Ascending aorta (tissue), 2 donors: ENCODE results near the gene MT1H. TPM values are rescaled to one million over a fixed set of nuclear protein-coding genes. Genes with fewer than 3 reads are reported as not detected.
"Not testable (repeated sequence)": the region's sequence is repeated elsewhere in the genome, so short reads cannot be mapped to it uniquely, and the experiment has no call there.

Experiments
- DNase-seq, 2 donors: peaks; one replicate each; pipeline ENCODE4 v3.0.0-alpha.2; 2019; ENCODE audit warnings: low spot score in 2 of 2
- H3K27ac ChIP-seq, 2 donors: fragments of 200-600 bp; sonication (generic); one replicate each; pipeline ENCODE4 v1.5.1; 2016 to 2017; ENCODE audit warnings: mild to moderate bottlenecking in 1 of 2
- H3K27me3 ChIP-seq: fragments of 200-600 bp; sonication (generic); one replicate; pipeline ENCODE4 v1.5.1; 2017
- H3K36me3 ChIP-seq, 2 donors: fragments of 200-600 bp; sonication (generic); one replicate each; pipeline ENCODE4 v1.5.1; 2016
- H3K4me1 ChIP-seq, 2 donors: fragments of 200-600 bp; sonication (generic); one replicate each; pipeline ENCODE4 v1.5.1; 2016 to 2017; ENCODE audit warnings: mild to moderate bottlenecking in 1 of 2
- H3K4me3 ChIP-seq, 2 donors: fragments of 200-600 bp; sonication (generic); one replicate each; pipeline ENCODE4 v1.5.1; 2016 to 2017; ENCODE audit warnings: mild to moderate bottlenecking in 1 of 2
- H3K9me3 ChIP-seq, 2 donors: fragments of 200-600 bp; sonication (generic); one replicate each; pipeline ENCODE4 v1.5.1; 2016
- intact Hi-C: fragments of 100-400 bp; cut with DNase I; formaldehyde crosslinking; loops from one replicate; pipeline ENCODE4 v1.15.1; 2023
- total RNA-seq: library from RNA; depleted of rRNA; stranded (reverse); fragments of >200 nt; gene quantifications from one replicate; pipeline ENCODE4 v1.1.0, GENCODE V29; 2016
- TF ChIP-seq, protein P1 (sequence below), 3 experiments: fragments of 200-600 bp in 2 of 3; fragments of 450-650 bp in 1 of 3; sonication (generic) in 2 of 3; IDR thresholded peaks; one replicate each; pipeline ENCODE4 v1.5.1; 2016 to 2019; ENCODE audit warnings: antibody characterized with exemption in 3 of 3, mild to moderate bottlenecking in 1 of 3, moderate library complexity in 1 of 3

Gene MT1H
- total RNA-seq, 1 donor from 2014 or later = not detected

DNA sequence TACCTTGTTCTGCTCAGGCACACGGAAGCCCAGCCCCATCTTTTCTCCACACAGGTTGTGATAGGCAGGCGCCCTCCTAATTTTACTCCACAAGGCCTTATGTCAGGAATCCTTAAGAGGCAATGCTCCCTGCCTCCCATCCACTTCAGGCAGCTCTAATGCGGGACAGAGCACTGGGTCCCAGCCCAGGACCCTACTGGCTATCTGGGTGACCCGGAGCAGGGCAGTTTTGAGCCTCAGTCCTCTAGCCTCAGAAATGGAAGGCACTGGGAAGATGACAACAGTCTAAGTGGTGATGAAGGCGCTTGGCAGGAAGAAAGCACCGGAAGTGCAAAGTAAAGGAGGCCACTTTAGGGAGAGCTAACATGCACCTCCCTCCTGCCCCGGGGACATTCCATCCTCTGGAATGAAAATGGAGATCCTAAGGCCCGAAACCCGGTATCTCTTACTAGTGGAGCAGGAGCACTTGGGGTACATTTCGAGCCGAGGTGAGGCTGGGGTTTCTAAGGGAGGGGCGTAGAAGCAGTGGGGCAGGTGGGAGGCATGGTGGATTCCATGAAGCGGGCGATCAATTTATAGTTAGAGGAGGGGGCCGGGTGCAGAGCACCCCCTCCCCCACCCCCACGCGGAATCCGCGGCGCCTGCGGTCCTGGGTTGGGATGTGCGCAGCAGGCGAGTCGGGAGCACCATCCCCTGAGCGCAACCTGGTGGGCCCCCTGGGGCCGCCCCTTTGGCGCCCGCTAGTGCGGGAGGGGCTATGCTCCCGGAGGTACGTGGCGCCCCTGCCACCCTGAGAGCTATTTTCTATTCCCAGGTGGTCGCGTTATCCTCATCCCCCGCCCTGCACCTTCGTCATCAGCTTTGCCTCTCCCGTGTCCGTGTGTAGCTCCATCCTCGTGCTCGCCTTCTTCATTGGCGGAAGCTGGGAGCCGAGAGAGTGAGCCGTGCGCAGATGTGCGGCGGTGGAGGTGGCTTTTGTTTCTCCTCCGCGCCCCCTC is 7.0 kb upstream of the MT1H start:
- intact Hi-C loops = no loop called here
- H3K4me1 ChIP-seq = peaks cover 5 to 11% of the 10 kb centered on the region in 2 donors
- H3K9me3 ChIP-seq = no peaks in the 10 kb centered on the region
- H3K27ac ChIP-seq = no peak overlapping the region
- no peaks in the 10 kb centered on the region for H3K36me3 ChIP-seq
- peaks cover 8% of the 10 kb centered on the region for H3K27me3 ChIP-seq
- TF ChIP-seq, protein P1, sequence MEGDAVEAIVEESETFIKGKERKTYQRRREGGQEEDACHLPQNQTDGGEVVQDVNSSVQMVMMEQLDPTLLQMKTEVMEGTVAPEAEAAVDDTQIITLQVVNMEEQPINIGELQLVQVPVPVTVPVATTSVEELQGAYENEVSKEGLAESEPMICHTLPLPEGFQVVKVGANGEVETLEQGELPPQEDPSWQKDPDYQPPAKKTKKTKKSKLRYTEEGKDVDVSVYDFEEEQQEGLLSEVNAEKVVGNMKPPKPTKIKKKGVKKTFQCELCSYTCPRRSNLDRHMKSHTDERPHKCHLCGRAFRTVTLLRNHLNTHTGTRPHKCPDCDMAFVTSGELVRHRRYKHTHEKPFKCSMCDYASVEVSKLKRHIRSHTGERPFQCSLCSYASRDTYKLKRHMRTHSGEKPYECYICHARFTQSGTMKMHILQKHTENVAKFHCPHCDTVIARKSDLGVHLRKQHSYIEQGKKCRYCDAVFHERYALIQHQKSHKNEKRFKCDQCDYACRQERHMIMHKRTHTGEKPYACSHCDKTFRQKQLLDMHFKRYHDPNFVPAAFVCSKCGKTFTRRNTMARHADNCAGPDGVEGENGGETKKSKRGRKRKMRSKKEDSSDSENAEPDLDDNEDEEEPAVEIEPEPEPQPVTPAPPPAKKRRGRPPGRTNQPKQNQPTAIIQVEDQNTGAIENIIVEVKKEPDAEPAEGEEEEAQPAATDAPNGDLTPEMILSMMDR (IDR thresholded peaks at IDR 0.05) = no peak
- H3K4me3 ChIP-seq = peak overlapping the region in 1 of 2 donors; percentile 31
- DNase-seq = no peak

DNA sequence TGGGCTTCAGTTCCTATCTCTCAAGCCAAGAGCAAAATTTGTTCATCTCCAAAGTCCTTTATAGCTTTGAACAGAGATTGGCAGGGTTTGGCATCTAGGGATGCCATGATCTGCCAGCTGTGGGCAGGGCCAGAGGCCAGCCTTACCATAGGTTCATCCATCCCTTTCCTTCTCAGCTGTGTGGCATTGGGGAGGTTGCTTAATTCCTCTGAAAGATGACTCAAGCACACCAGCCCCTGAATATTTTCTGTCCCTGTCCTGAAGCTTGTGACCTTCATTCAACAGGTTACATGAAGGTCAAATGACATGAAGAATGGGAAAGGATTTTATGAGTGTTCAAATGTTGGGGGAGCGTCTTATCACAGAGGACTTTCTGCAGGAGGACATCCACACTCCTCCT is 5.1 kb upstream of the MT1H start:
- H3K9me3 ChIP-seq = no peaks in the 10 kb centered on the region
- peaks cover 8% of the 10 kb centered on the region for H3K27me3 ChIP-seq
- H3K4me3 ChIP-seq = no peak overlapping the region
- H3K4me1 ChIP-seq = peaks cover 0 to 9% of the 10 kb centered on the region in 2 donors
- H3K36me3 ChIP-seq = no peaks in the 10 kb centered on the region
- TF ChIP-seq, protein P1 (IDR thresholded peaks at IDR 0.05) = no peak
- DNase-seq = no peak
- intact Hi-C loops = no loop called here
- no peak overlapping the region for H3K27ac ChIP-seq

DNA sequence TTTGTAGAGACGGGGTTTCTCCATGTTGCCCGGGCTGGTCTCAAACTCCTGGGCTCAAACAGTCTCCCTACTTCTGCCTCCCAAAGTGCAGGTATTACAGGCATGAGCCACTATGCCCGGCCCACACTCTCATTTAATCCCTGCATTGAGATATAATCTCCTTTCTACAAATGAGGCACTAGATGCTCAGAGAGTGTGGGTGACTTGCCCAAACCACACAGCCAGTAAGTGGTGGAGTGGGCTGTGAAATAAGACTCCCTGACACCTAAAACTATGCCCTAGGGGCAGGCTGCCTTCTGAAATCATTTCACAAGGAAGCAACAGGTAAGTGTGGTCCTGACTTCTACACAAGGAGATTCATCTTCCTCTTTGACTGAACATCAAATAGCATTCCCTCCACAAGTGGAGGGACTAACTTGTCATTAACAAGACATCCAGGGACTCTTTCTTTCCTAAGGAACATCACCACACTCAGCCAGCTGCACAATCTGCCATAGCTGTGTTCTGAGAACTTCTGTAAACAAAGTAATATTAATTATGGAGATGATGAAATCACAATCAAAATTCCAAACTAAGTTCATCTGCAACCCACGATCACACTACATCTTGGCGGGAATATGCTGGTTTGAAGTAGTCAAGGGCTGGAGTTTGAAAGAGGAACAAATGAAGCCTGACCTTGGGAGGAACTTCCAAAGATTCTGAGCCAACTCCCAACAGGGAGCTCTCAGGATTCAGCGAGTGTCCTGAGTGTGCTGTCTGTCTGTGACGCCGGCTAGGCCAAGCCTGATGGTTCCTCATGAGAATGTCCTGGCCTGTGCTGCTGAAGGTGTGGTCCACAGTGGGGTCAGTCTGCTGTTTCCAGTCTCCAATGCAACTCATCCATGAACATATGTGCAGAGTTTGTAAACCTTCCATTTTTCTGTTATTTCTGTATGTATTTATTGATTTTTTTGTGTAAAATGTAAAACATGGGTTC is 4.0 kb upstream of the MT1H start:
- H3K27me3 ChIP-seq, H3K36me3 ChIP-seq, intact Hi-C loops, DNase-seq, H3K9me3 ChIP-seq, H3K27ac ChIP-seq, H3K4me3 ChIP-seq: not testable (repeated sequence)
- H3K4me1 ChIP-seq = peaks cover 0 to 10% of the 10 kb centered on the region in 2 donors

DNA sequence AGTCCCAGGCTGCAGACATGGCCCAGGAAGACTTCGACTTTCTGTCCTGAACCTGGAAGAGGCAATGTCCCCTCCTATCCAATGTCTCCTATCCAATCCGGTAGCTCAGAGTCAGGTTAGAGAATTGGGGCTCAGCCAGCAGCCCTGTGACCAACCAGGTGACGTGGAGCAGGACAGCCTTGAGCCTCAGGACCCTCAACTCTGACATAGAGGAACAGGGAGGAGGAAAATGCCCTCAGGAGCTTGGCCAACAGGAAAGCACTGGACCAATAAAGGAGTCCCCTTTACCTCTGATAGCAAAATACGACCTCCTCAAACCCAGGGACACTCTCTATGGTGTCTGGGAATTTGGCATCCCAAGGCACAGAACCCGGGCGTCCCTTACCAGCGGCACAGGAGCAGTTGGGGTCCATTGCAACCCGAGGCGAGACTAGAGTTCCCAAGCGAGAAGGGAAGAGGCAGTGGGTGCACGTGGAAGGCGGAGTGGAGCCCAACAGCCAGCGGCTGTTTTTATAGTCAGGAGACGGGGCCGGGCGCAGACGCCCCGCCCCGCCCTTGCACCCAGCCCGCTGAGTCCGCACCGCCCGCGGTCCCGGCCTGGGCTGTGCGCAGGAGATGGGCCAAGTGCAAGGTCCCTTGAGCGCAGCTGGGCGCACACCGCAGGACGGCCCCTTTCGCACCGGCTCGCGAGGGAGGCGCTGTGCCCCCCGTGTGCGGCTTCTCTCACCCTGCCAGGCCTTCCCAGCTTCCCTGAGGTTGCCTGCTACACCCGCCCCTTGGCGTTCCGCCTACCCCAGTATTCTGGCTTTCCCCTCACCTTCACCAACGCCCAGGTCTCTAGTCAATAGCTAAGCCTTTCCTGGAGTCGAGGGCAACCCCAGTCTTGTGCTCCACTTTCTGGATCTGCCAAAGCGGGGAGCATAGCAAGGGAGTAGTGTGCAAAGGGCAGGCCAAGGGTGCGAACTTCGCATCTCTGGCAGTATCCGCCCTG is 1.7 kb upstream of the MT1H start, which contains the start of gene MT1G:
Gene MT1G (minus strand): TSS at position 485 of the 991 bp plus-strand sequence. CDS start 72 bp downstream, at position 413.
- H3K4me1 ChIP-seq = peaks cover 0 to 10% of the 10 kb centered on the region in 2 donors
- TF ChIP-seq, protein P1 (IDR thresholded peaks at IDR 0.05) = no peak
- intact Hi-C loops = no loop called here
- H3K9me3 ChIP-seq = no peaks in the 10 kb centered on the region
- H3K4me3 ChIP-seq = peak within 1 kb of the TSS; percentile 24 to 44
- peak in 1 of 2 donors; percentile 73 for DNase-seq
- H3K27ac ChIP-seq = no peak within 1 kb of the TSS
- H3K27me3 ChIP-seq = peaks cover 5% of the 10 kb centered on the region
- no peaks in the 10 kb centered on the region for H3K36me3 ChIP-seq

DNA sequence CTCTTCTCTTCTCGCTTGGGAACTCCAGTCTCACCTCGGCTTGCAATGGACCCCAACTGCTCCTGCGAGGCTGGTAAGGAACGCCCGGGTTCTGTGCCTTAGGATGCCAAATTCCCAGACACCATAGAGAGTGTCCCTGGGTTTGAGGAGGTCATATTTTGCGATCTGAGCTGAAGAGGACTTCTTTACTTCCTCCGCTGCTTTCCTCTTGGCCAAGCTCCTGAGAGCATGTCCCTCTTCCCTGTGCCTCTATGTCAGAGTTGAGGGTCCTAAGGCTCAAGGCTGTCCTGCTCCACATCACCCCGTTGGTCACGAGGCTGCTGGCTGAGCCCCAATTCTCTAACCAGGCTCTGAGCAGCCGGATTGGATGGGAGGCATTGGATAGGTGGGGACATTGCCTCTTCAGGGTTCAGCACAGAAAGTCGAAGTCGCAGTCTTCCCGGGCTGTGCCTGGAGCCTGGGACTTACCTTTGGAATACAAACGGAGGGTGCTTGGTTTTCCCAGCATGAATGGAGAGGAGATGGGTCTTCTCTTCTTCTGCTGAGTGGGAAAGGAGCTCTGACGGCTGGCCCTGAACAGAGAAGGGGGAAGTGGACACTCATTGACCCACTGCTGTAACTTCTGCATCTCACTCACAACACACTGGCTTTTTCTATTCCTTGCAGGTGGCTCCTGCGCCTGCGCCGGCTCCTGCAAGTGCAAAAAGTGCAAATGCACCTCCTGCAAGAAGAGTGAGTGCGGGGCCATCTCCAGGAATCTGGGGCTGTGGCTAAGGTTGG is 416 bp downstream of the MT1H start:
- intact Hi-C loops = no loop called here
- Histone ChIP-seq H3K36me3 (no peaks in the 10 kb centered on the region), H3K27ac (no peak overlapping the region), H3K27me3 (no peaks in the 10 kb centered on the region), H3K4me3 (no peak overlapping the region), H3K9me3 (no peaks in the 10 kb centered on the region), H3K4me1 (peaks cover 0 to 7% of the 10 kb centered on the region in 2 donors)
- TF ChIP-seq, protein P1 (IDR thresholded peaks at IDR 0.05) = no peak
- DNase-seq = no peak
